OCI-LY1 (cell line): ENCODE measurements around the gene NDST3.

ENCODE experiments used
- CTCF ChIP-seq: fragments of 200-600 bp; sonication (generic), shearing (Covaris generic); IDR thresholded peaks from 2 replicates; pipeline ENCODE4 v1.5.1; 2017; ENCODE audit warnings: mild to moderate bottlenecking, antibody characterized with exemption, low read length, moderate library complexity, mixed read lengths
- EZH2 ChIP-seq: fragments of 200-600 bp; sonication (generic), shearing (Covaris generic); IDR thresholded peaks from 2 replicates; pipeline ENCODE4 v1.8.0; 2017; ENCODE audit warnings: borderline replicate concordance, mixed run types, mild to moderate bottlenecking, antibody characterized with exemption, low read length, moderate library complexity, mixed read lengths

DNA sequence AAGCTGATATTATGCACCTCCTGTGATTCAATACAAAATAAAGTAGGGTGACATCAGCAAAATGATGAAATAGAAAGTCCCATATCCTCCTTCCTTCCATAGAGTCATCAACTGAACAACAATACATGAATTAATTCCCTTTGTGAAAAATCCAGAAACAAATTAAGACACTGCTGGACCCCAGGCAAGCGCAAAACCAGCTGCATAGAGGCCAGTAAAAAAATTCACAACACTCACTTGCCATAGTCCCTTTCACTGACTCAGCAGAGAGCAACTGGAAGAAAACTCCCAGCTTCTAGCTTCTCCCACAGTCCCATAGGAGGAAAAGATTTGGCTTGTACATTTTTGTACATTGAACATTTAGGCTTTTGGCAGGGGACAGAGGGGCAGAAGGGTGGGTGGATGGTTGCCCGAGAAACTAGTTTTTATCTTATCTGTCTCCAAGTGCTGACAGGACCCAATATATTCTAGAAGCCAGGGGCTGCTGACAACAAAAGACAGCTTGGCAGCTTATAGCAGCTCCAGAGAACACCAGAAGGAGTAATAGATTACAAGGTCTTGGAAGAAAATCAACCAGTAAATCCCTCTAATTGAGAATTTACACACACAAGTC, 124.6 kb downstream of the NDST3 start:
- TF ChIP-seq CTCF (no peak), EZH2 (no peak)
